Endodermal cell (in vitro differentiated cells): Measurements from ENCODE around the gene PRG2. TPM values are rescaled to one million over a fixed set of nuclear protein-coding genes. Genes with fewer than 3 reads are reported as not detected.
"Not testable (repeated sequence)": the region's sequence is repeated elsewhere in the genome, so short reads cannot be mapped to it uniquely, and the experiment has no call there.

ENCODE experiments used
- DNase-seq: peaks from one replicate; pipeline ENCODE4 v3.0.0-alpha.2; 2017
- H3K27ac ChIP-seq: 2 replicates; pipeline ENCODE4 v1.5.1; 2013; ENCODE audit warnings: mild to moderate bottlenecking, low read depth, low read length, moderate library complexity
- H3K27me3 ChIP-seq: 2 replicates; pipeline ENCODE4 v1.6.1; 2013; ENCODE audit warnings: mild to moderate bottlenecking, low read length, moderate library complexity; ENCODE audit not compliant: insufficient read depth, control insufficient read depth, poor library complexity, severe bottlenecking
- H3K36me3 ChIP-seq: 2 replicates; pipeline ENCODE4 v1.7.0; 2013; ENCODE audit warnings: mild to moderate bottlenecking, low read length, moderate library complexity; ENCODE audit not compliant: control insufficient read depth, insufficient read depth
- H3K4me1 ChIP-seq: one replicate; pipeline ENCODE4 v1.7.0; 2013; ENCODE audit warnings: low read length; ENCODE audit not compliant: control insufficient read depth, insufficient read depth
- H3K4me3 ChIP-seq: 2 replicates; pipeline ENCODE4 v1.5.1; 2013; ENCODE audit warnings: mild to moderate bottlenecking, low read length, moderate library complexity
- H3K9ac ChIP-seq: 2 replicates; pipeline ENCODE4 v1.6.1; 2013; ENCODE audit warnings: mild to moderate bottlenecking, low read length, moderate library complexity; ENCODE audit not compliant: poor library complexity, severe bottlenecking; ENCODE audit errors: extremely low read depth
- H3K9me3 ChIP-seq: 2 replicates; pipeline ENCODE4 v1.6.1; 2013; ENCODE audit warnings: mild to moderate bottlenecking, low read length, moderate library complexity; ENCODE audit not compliant: control insufficient read depth
- H3K27ac Mint-ChIP-seq: 2 replicates; pipeline ENCODE4 v1.8.0; 2020; ENCODE audit warnings: mixed read lengths
- H3K27me3 Mint-ChIP-seq: 2 replicates; pipeline ENCODE4 v1.8.0; 2021; ENCODE audit warnings: mild to moderate bottlenecking, mixed read lengths; ENCODE audit not compliant: insufficient read depth
- H3K36me3 Mint-ChIP-seq: 2 replicates; pipeline ENCODE4 v1.8.0; 2020; ENCODE audit warnings: low read depth, mixed read lengths
- H3K4me1 Mint-ChIP-seq: 2 replicates; pipeline ENCODE4 v1.8.0; 2020; ENCODE audit warnings: mixed read lengths
- H3K4me3 Mint-ChIP-seq: 2 replicates; pipeline ENCODE4 v1.8.0; 2020; ENCODE audit warnings: mild to moderate bottlenecking, moderate library complexity, mixed read lengths
- H3K9me3 Mint-ChIP-seq: 2 replicates; pipeline ENCODE4 v1.8.0; 2020; ENCODE audit warnings: mild to moderate bottlenecking, mixed read lengths
- CTCF ChIP-seq: fragments of 200-600 bp; sonication (generic); conservative IDR thresholded peaks from 2 replicates; pipeline ENCODE4 v1.5.0; 2021; ENCODE audit warnings: antibody characterized with exemption, mild to moderate bottlenecking
- WGBS, 2 experiments: methylation state at CpG; one replicate each; pipeline versions ENCODE4 v1.1.5 to v1.1.7; 2013; ENCODE audit warnings: missing lambda C conversion rate in 2 of 2, mixed read lengths in 1 of 2; ENCODE audit not compliant: insufficient coverage in 1 of 2, insufficient read length in 1 of 2; 5-methylcytosine and 5-hydroxymethylcytosine counted together
- total RNA-seq, 2 donors: library from RNA; stranded (reverse); fragmentation: NEBNext Ultra II Directional in 1 of 2; extraction: Animal tissue kit (Norgen Biotek cat#: 25700) in 1 of 2; gene quantifications; 2 replicates in 1 of 2; 3 replicates in 1 of 2; pipeline ENCODE4 v1.2.1, GENCODE V29; 2021

The PRG2 gene
- total RNA-seq, 2 donors from 2014 or later = 0.42 TPM; not detected in 1

GRCh38 chr11:57339328-57339727 is 51.1 kb downstream of the PRG2 start:
- no peaks in the 10 kb centered on the region for H3K4me1 ChIP-seq
- H3K9me3 ChIP-seq = no peaks in the 10 kb centered on the region
- TF ChIP-seq CTCF = no peak
- H3K27me3 ChIP-seq = peaks cover 7% of the 10 kb centered on the region
- DNase-seq = no peak
- Mint-ChIP-seq H3K27ac (no peak overlapping the region), H3K4me3 (no peak overlapping the region), H3K4me1 (peaks cover 18% of the 10 kb centered on the region), H3K9me3 (no peaks in the 10 kb centered on the region), H3K36me3 (peaks cover 3% of the 10 kb centered on the region), H3K27me3 (peaks cover 34% of the 10 kb centered on the region)
- no peak overlapping the region for H3K4me3 ChIP-seq
- H3K27ac ChIP-seq = peak overlapping the region; percentile 50
- H3K36me3 ChIP-seq = no peaks in the 10 kb centered on the region
- no peak overlapping the region for H3K9ac ChIP-seq
- 88 to 94% methylated on average over 4 to 5 of the region's 5 CpGs for WGBS, 2 experiments

GRCh38 chr11:57338142-57338541 is 52.3 kb downstream of the PRG2 start, which contains the start of gene P2RX3:
P2RX3 (plus strand) TSS chr11:57338352; CDS start chr11:57338551, 199 bp downstream.
- H3K27ac ChIP-seq = peak within 1 kb of the TSS; percentile 36
- H3K9me3 ChIP-seq = no peaks in the 10 kb centered on the region
- Mint-ChIP-seq H3K36me3 (peaks cover 14% of the 10 kb centered on the region), H3K4me1 (peaks cover 20% of the 10 kb centered on the region), H3K4me3 (no peak within 1 kb of the TSS), H3K27ac (no peak within 1 kb of the TSS), H3K9me3 (no peaks in the 10 kb centered on the region), H3K27me3 (peaks cover 34% of the 10 kb centered on the region)
- no peak within 1 kb of the TSS for H3K9ac ChIP-seq
- H3K4me3 ChIP-seq = no peak within 1 kb of the TSS
- peaks cover 11% of the 10 kb centered on the region for H3K36me3 ChIP-seq
- H3K27me3 ChIP-seq = peaks cover 7% of the 10 kb centered on the region
- H3K4me1 ChIP-seq = no peaks in the 10 kb centered on the region
- peak; percentile 45 for DNase-seq
- TF ChIP-seq CTCF = no peak
- WGBS, 2 experiments = 70 to 83% methylated on average over 3 to 4 of the region's 4 CpGs

DNA sequence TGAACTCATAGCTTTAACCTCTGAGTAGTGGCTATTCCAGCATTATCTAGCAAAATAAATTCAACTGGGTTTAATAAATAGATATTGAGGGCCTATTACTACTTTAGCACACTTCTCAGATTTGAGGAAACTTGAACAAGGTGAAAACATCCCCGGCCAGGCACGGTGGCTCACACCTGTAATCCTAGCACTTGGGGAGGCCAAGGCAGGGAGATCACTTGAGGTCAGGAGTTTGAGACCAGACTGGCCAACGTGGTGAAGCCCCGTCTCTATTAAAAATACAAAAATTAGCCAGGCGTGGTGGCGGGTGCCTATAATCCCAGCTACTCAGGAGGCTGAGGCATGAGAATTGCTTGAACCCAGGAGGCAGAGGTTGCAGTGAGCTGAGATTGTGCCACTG is 53.6 kb downstream of the PRG2 start:
- H3K4me1 Mint-ChIP-seq = peaks cover 20% of the 10 kb centered on the region
- H3K36me3 ChIP-seq = peaks cover 24% of the 10 kb centered on the region
- H3K4me3 ChIP-seq, H3K4me3 Mint-ChIP-seq, H3K27ac Mint-ChIP-seq, H3K9me3 ChIP-seq, DNase-seq, H3K27ac ChIP-seq, H3K9ac ChIP-seq, H3K9me3 Mint-ChIP-seq, H3K4me1 ChIP-seq, H3K27me3 ChIP-seq: not testable (repeated sequence)
- H3K36me3 Mint-ChIP-seq = peaks cover 26% of the 10 kb centered on the region
- 93 to 96% methylated on average over 4 to 6 of the region's 6 CpGs for WGBS, 2 experiments
- H3K27me3 Mint-ChIP-seq = peaks cover 34% of the 10 kb centered on the region

Other genes starting within 250 kb of the PRG2 start
- under 1 TPM in 1 of 2 donors, not detected in 1; 0.04 TPM for gene LRRC55, start 208.7 kb downstream of the PRG2 start, total RNA-seq
- gene APLNR, start 153.4 kb downstream of the PRG2 start, total RNA-seq = 1 to 10 TPM; 3.7 to 4.2 TPM
- 10 to 100 TPM; 60.4 to 73.8 TPM for gene TNKS1BP1, start 65.7 kb downstream of the PRG2 start, total RNA-seq
- 100 to 1,000 TPM; 145 to 182 TPM for gene SSRP1, start 54.8 kb downstream of the PRG2 start, total RNA-seq
- not detected for gene P2RX3, start 52.3 kb downstream of the PRG2 start, total RNA-seq
- not detected for gene PRG3, start 9.5 kb downstream of the PRG2 start, total RNA-seq
- 10 to 100 TPM; 10.6 to 13.8 TPM for gene SLC43A3, start 36.5 kb upstream of the PRG2 start, total RNA-seq
- gene RTN4RL2, start 69.9 kb upstream of the PRG2 start, total RNA-seq = 1 to 10 TPM in 1 of 2 donors, under 1 TPM in 1; 0.97 to 1.5 TPM
- 1 to 10 TPM; 8.4 to 9.1 TPM for gene SLC43A1, start 125.1 kb upstream of the PRG2 start, total RNA-seq
- 10 to 100 TPM; 77.4 to 79.8 TPM for gene TIMM10, start 140.1 kb upstream of the PRG2 start, total RNA-seq
- gene SMTNL1, start 146.9 kb upstream of the PRG2 start, total RNA-seq = under 1 TPM; 0.22 TPM
- 10 to 100 TPM in 1 of 2 donors, 1 to 10 TPM in 1; 8.1 to 11.3 TPM for gene UBE2L6, start 177.0 kb upstream of the PRG2 start, total RNA-seq
- gene SERPING1, start 207.0 kb upstream of the PRG2 start, total RNA-seq = 10 to 100 TPM; 67.8 to 73.5 TPM